HG03432 (cell line): ENCODE data around the gene DRD2.

ENCODE experiments used
- ATAC-seq: cut with Tn5 transposase; IDR thresholded peaks from one replicate; pipeline ENCODE4 v1.9.1; 2021; ENCODE audit warnings: mild to moderate bottlenecking, moderate library complexity; ENCODE audit not compliant: unreplicated experiment

The DRD2 gene

GRCh38 chr11:113447621-113448315 is 27.4 kb downstream of the DRD2 start:
- no peak for ATAC-seq

- no peak for ATAC-seq
Measured at GRCh38 chr11:113446938-113447337, 28.3 kb downstream of the DRD2 start.

GRCh38 chr11:113446112-113446511 is 29.1 kb downstream of the DRD2 start:
- peak; percentile 67 for ATAC-seq

- ATAC-seq = no peak
Measured at GRCh38 chr11:113444502-113445123, 30.6 kb downstream of the DRD2 start.

GRCh38 chr11:113440816-113441215 is 34.4 kb downstream of the DRD2 start:
- no peak for ATAC-seq

- no peak for ATAC-seq
Measured at GRCh38 chr11:113436672-113437252, 38.4 kb downstream of the DRD2 start.

GRCh38 chr11:113435190-113435968 is 39.8 kb downstream of the DRD2 start:
- no peak for ATAC-seq

- ATAC-seq = no peak
Measured at GRCh38 chr11:113431746-113432145, 43.5 kb downstream of the DRD2 start.

- ATAC-seq = no peak
Measured at GRCh38 chr11:113426686-113427085, 48.5 kb downstream of the DRD2 start.

- ATAC-seq = no peak
Measured at GRCh38 chr11:113420808-113421207, 54.4 kb downstream of the DRD2 start.

- ATAC-seq = no peak
Measured at GRCh38 chr11:113419454-113420003, 55.7 kb downstream of the DRD2 start.

- peak; percentile 78 for ATAC-seq
Measured at GRCh38 chr11:113417428-113417827, 57.8 kb downstream of the DRD2 start.

GRCh38 chr11:113415343-113415742 is 59.9 kb downstream of the DRD2 start:
- ATAC-seq = no peak

- ATAC-seq = no peak
Measured at GRCh38 chr11:113412675-113413074, 62.5 kb downstream of the DRD2 start.

GRCh38 chr11:113411536-113411935 is 63.7 kb downstream of the DRD2 start:
- no peak for ATAC-seq

- ATAC-seq = no peak
Measured at GRCh38 chr11:113410414-113411135, 64.6 kb downstream of the DRD2 start.

GRCh38 chr11:113409526-113409925 is 65.7 kb downstream of the DRD2 start:
- no peak for ATAC-seq

GRCh38 chr11:113408887-113409286 is 66.3 kb downstream of the DRD2 start:
- ATAC-seq = no peak

GRCh38 chr11:113408206-113408605 is 67.0 kb downstream of the DRD2 start:
- no peak for ATAC-seq

GRCh38 chr11:113407163-113407562 is 68.0 kb downstream of the DRD2 start:
- ATAC-seq = no peak
